HCT116 (cell line): ENCODE measurements around the gene SH2D7. TPM values are rescaled to one million over a fixed set of nuclear protein-coding genes. Genes with fewer than 3 reads are reported as not detected.

Experiments used
- ATAC-seq: fragments of 200-7000 bp; cut with Tn5 transposase; 2 replicates; pipeline ENCODE4 v1.9.1; 2020; ENCODE audit warnings: mild to moderate bottlenecking, moderate library complexity
- BruUV-seq: library from RNA; stranded (reverse); fragments of 400-500 nt; replicated peaks from 2 replicates; lab custom pipeline; 2021; lab: Mats Ljungman, UMichigan
- CTCF ChIA-PET: fragments of 300-600 bp; sonication (Branson Sonifier 250); formaldehyde crosslinking; loops from one replicate; lab custom pipeline; 2021; ENCODE audit warnings: antibody characterized with exemption; lab: Charles Lee
- POLR2A ChIA-PET: fragments of 300-600, 350-600 bp; sonication (Branson Sonifier 250); formaldehyde crosslinking; loops from one replicate; lab custom pipeline; 2021; ENCODE audit warnings: antibody characterized with exemption; lab: Charles Lee
- RAD21 ChIA-PET, 2 experiments: fragments of 300-600 bp; sonication (Branson Sonifier 250); formaldehyde crosslinking; loops; one replicate each; lab custom pipeline; 2023; ENCODE audit warnings: low total read pairs in 2 of 2; ENCODE audit not compliant: uncharacterized antibody in 2 of 2, unreplicated experiment in 2 of 2, low non-redundant PET in 1 of 2; lab: Charles Lee
- DNase-seq: peaks from one replicate; pipeline ENCODE4 v3.0.0-alpha.2; 2010; ENCODE audit warnings: low read depth, low spot score
- H2AFZ ChIP-seq: fragments of 200-600 bp; shearing (Covaris generic), sonication (generic); 2 replicates; pipeline ENCODE4 v1.6.1; 2017; ENCODE audit warnings: low read depth, mixed run types, mixed read lengths, antibody characterized with exemption, low read length; ENCODE audit not compliant: poor library complexity, severe bottlenecking
- H3K27ac ChIP-seq: 2 replicates; pipeline ENCODE4 v1.5.1; 2012; ENCODE audit warnings: low read depth, low read length
- H3K27me3 ChIP-seq: fragments of 200-600 bp; sonication (generic); 2 replicates; pipeline ENCODE4 v1.6.1; 2016; ENCODE audit warnings: mixed run types, low read length, mixed read lengths; ENCODE audit not compliant: insufficient read depth
- H3K36me3 ChIP-seq, 2 experiments: fragments of 200-500 bp in 1 of 2; fragments of 200-600 bp in 1 of 2; sonication (Bioruptor generic) in 1 of 2; sonication (generic) in 1 of 2; 2 replicates each; pipeline versions ENCODE4 v1.5.1 to v1.6.1; 2014 to 2016; ENCODE audit warnings: low read length in 2 of 2, inconsistent platforms in 1 of 2, mixed read lengths in 1 of 2, mixed run types in 1 of 2; ENCODE audit not compliant: insufficient read depth in 2 of 2, control insufficient read depth in 1 of 2
- H3K4me1 ChIP-seq, 2 experiments: fragments of 200-600 bp in 1 of 2; sonication (generic) in 1 of 2; 2 replicates each; pipeline versions ENCODE4 v1.5.1 to v1.6.1; 2012 to 2017; ENCODE audit warnings: low read length in 2 of 2, inconsistent platforms in 1 of 2, mild to moderate bottlenecking in 1 of 2, mixed read lengths in 1 of 2, mixed run types in 1 of 2, moderate library complexity in 1 of 2; ENCODE audit not compliant: insufficient read depth in 2 of 2, control insufficient read depth in 1 of 2
- H3K4me2 ChIP-seq: fragments of 200-600 bp; sonication (generic); 2 replicates; pipeline ENCODE4 v1.6.1; 2017; ENCODE audit warnings: mixed run types, low read length, mixed read lengths
- H3K4me3 ChIP-seq, 2 experiments: fragments of 200-600 bp in 1 of 2; sonication (generic) in 1 of 2; replicated peaks in 1 of 2; 2 replicates each; pipeline ENCODE4 v1.5.1; 2011 to 2016; ENCODE audit warnings: low read length in 2 of 2, control low read depth in 1 of 2, low read depth in 1 of 2, mild to moderate bottlenecking in 1 of 2, mixed read lengths in 1 of 2, mixed run types in 1 of 2
- H3K79me2 ChIP-seq: fragments of 200-600 bp; sonication (generic); 2 replicates; pipeline ENCODE4 v1.6.1; 2017; ENCODE audit warnings: mild to moderate bottlenecking, mixed run types, low read length, moderate library complexity, mixed read lengths; ENCODE audit not compliant: insufficient read depth
- H3K9ac ChIP-seq: fragments of 200-600 bp; sonication (generic); 2 replicates; pipeline ENCODE4 v1.6.1; 2016; ENCODE audit warnings: low read length, mixed read lengths
- H3K9me2 ChIP-seq: fragments of 200-600 bp; sonication (generic), shearing (Covaris generic); 2 replicates; pipeline ENCODE4 v1.6.1; 2017; ENCODE audit warnings: mixed run types, mild to moderate bottlenecking, moderate library complexity; ENCODE audit not compliant: insufficient read depth
- H3K9me3 ChIP-seq, 2 experiments: fragments of 200-500 bp in 1 of 2; fragments of 200-600 bp in 1 of 2; sonication (Bioruptor generic) in 1 of 2; sonication (generic) in 1 of 2; 2 replicates each; pipeline ENCODE4 v1.6.1; 2014 to 2017; ENCODE audit warnings: low read length in 2 of 2, mixed read lengths in 2 of 2, inconsistent platforms in 1 of 2, low read depth in 1 of 2, mild to moderate bottlenecking in 1 of 2, mixed run types in 1 of 2, moderate library complexity in 1 of 2; ENCODE audit not compliant: control insufficient read depth in 1 of 2, insufficient read depth in 1 of 2
- H4K20me1 ChIP-seq: fragments of 200-600 bp; sonication (generic), shearing (Covaris generic); 2 replicates; pipeline ENCODE4 v1.6.1; 2017; ENCODE audit warnings: mixed run types, mild to moderate bottlenecking, moderate library complexity; ENCODE audit not compliant: insufficient read depth
- CBX3 ChIP-seq: IDR thresholded peaks from 2 replicates; pipeline ENCODE4 v1.6.1; 2012; ENCODE audit warnings: low read depth
- CEBPB ChIP-seq: IDR thresholded peaks from 2 replicates; pipeline ENCODE4 v1.6.1; 2012; ENCODE audit warnings: low read depth
- ELF1 ChIP-seq: IDR thresholded peaks from 2 replicates; pipeline ENCODE4 v1.6.1; 2012; ENCODE audit warnings: low read depth, borderline replicate concordance
- EZH2 ChIP-seq: fragments of 200-600 bp; sonication (generic); IDR thresholded peaks from 2 replicates; pipeline ENCODE4 v1.6.1; 2017; ENCODE audit warnings: antibody characterized with exemption, mixed run types
- EZH2phosphoT487 ChIP-seq: fragments of 200-600 bp; IDR thresholded peaks from 2 replicates; pipeline ENCODE4 v1.6.1; 2018; ENCODE audit warnings: antibody characterized with exemption, borderline replicate concordance
- FOSL1 ChIP-seq: IDR thresholded peaks from 2 replicates; pipeline ENCODE4 v1.6.1; 2012; ENCODE audit warnings: low read depth
- JUND ChIP-seq: IDR thresholded peaks from 2 replicates; pipeline ENCODE4 v1.6.1; 2012
- POLR2A ChIP-seq: IDR thresholded peaks from 2 replicates; pipeline ENCODE4 v1.7.0; 2011; ENCODE audit warnings: borderline replicate concordance; ENCODE audit not compliant: insufficient read depth, insufficient read length; ENCODE audit errors: extremely low read depth
- POLR2AphosphoS5 ChIP-seq: IDR thresholded peaks from 2 replicates; pipeline ENCODE4 v1.6.1; 2011; ENCODE audit warnings: mild to moderate bottlenecking, low read depth, low read length, moderate library complexity
- RAD21 ChIP-seq: IDR thresholded peaks from 2 replicates; pipeline ENCODE4 v1.6.1; 2012; ENCODE audit warnings: low read depth, mild to moderate bottlenecking
- REST ChIP-seq: IDR thresholded peaks from 2 replicates; pipeline ENCODE4 v1.6.1; 2012; ENCODE audit warnings: low read depth
- SP1 ChIP-seq: IDR thresholded peaks from 2 replicates; pipeline ENCODE4 v1.6.1; 2012; ENCODE audit warnings: low read depth
- TCF7L2 ChIP-seq: IDR thresholded peaks from 2 replicates; pipeline ENCODE4 v1.7.0; 2011; ENCODE audit warnings: borderline replicate concordance, inconsistent platforms; ENCODE audit not compliant: insufficient read depth, insufficient read length; ENCODE audit errors: extremely low read depth
- YY1 ChIP-seq: IDR thresholded peaks from 2 replicates; pipeline ENCODE4 v1.6.1; 2011; ENCODE audit warnings: low read length, low read depth, moderate library complexity, mild to moderate bottlenecking; ENCODE audit not compliant: insufficient replicate concordance; ENCODE audit errors: extremely low read depth
- ZFX ChIP-seq: fragments of 450-650 bp; IDR thresholded peaks from 2 replicates; pipeline ENCODE4 v1.6.1; 2017
- intact Hi-C: fragments of 100-400 bp; cut with micrococcal nuclease; formaldehyde crosslinking; loops from 2 replicates; pipeline ENCODE4 v1.10.0; 2022
- total RNA-seq: library from RNA; stranded (reverse); gene quantifications from one replicate; pipeline ENCODE4 v1.2.1, GENCODE V29; 2021; ENCODE audit not compliant: unreplicated experiment

SH2D7 gene
- total RNA-seq, 1 experiment from 2014 or later, result not detected

- H3K27ac ChIP-seq, result no peak overlapping the region
- DNase-seq (no peak), ATAC-seq (no peak)
- no peaks in the 10 kb centered on the region for H3K36me3 ChIP-seq
- TF ChIP-seq ELF1 (no peak), ZFX (no peak), SP1 (no peak), EZH2phosphoT487 (no peak), CBX3 (no peak), TCF7L2 (no peak), CEBPB (no peak), EZH2 (no peak)
- no peak overlapping the region for H3K4me2 ChIP-seq
- H2AFZ ChIP-seq, result no peak overlapping the region
- ChIA-PET RAD21 (no interaction called here), CTCF (no interaction called here), POLR2A (interaction anchor here (1.0 kb wide), 1 partner anchor 11 kb away, joined by 3 read pairs; no protein-coding TSS in a partner anchor)
- intact Hi-C loops, result no loop called here
- no peaks in the 10 kb centered on the region for H4K20me1 ChIP-seq
- H3K9me3 ChIP-seq, result no peaks in the 10 kb centered on the region
- no peaks in the 10 kb centered on the region for H3K4me1 ChIP-seq
- H3K79me2 ChIP-seq, result no peaks in the 10 kb centered on the region
- H3K9me2 ChIP-seq, result no peaks in the 10 kb centered on the region
- no peak overlapping the region for H3K4me3 ChIP-seq
- H3K9ac ChIP-seq, result no peak overlapping the region
- BruUV-seq, result no TSS peak
- no peaks in the 10 kb centered on the region for H3K27me3 ChIP-seq
Observed at GRCh38 chr15:78101423-78102105, 9.2 kb downstream of the SH2D7 start.

- CTCF ChIA-PET, result no interaction called here
- BruUV-seq, result no TSS peak
- Histone ChIP-seq H2AFZ (no peak overlapping the region), H3K4me1 (no peaks in the 10 kb centered on the region), H3K9me3 (no peaks in the 10 kb centered on the region), H3K36me3 (no peaks in the 10 kb centered on the region), H3K27ac (no peak overlapping the region), H3K4me3 (no peak overlapping the region), H3K27me3 (no peaks in the 10 kb centered on the region), H4K20me1 (no peaks in the 10 kb centered on the region), H3K79me2 (no peaks in the 10 kb centered on the region), H3K4me2 (no peak overlapping the region), H3K9me2 (no peaks in the 10 kb centered on the region), H3K9ac (no peak overlapping the region)
- intact Hi-C loops, result no loop called here
- no peak for ATAC-seq
- POLR2A ChIA-PET, result no interaction called here
- DNase-seq, result no peak
- no peak for TF ChIP-seq CEBPB
- no peak for TF ChIP-seq YY1
- TF ChIP-seq EZH2phosphoT487, result no peak
- no peak for TF ChIP-seq JUND
- no peak for TF ChIP-seq POLR2A
- no peak for TF ChIP-seq FOSL1
- TF ChIP-seq REST, result no peak
- TF ChIP-seq POLR2AphosphoS5, result no peak
- TF ChIP-seq RAD21, result no peak
- RAD21 ChIA-PET, result no interaction called here
Observed at GRCh38 chr15:78102211-78102610, 9.8 kb downstream of the SH2D7 start.
